GM10248 (cell line): Measurements from ENCODE around the gene AP1AR.
A peak's percentile ranks its signal among the peaks of the same experiment; 100 is the strongest.

Experiments
- CTCF ChIA-PET: fragments of 300-600 bp; sonication (Branson Sonifier 250); formaldehyde crosslinking; extraction: SDS; loops from one replicate; lab custom pipeline; 2021; ENCODE audit warnings: antibody characterized with exemption; lab: Yijun Ruan, JAX
- POLR2A ChIA-PET: fragments of 350-650 bp; sonication (Branson Sonifier 250); formaldehyde crosslinking; extraction: SDS; loops from one replicate; lab custom pipeline; 2020; ENCODE audit warnings: antibody characterized with exemption; lab: Yijun Ruan, JAX
- DNase-seq: peaks from one replicate; pipeline ENCODE4 v3.0.0; 2012; ENCODE audit errors: extremely low spot score
- CTCF ChIP-seq: IDR thresholded peaks from 2 replicates; pipeline ENCODE4 v1.5.1; 2012; ENCODE audit warnings: mild to moderate bottlenecking, low read depth; ENCODE audit errors: extremely low read depth, missing control alignments, control extremely low read depth

Gene AP1AR

GRCh38 chr4:112252234-112252633 is 20.6 kb downstream of the AP1AR start:
- ChIA-PET CTCF (interaction anchor here (3.0 kb wide), 1 partner anchor 15 kb away, joined by 16 read pairs; no protein-coding TSS in a partner anchor), POLR2A (no interaction called here)
- TF ChIP-seq CTCF = no peak
- no peak for DNase-seq

- DNase-seq = peak; percentile 35
- TF ChIP-seq CTCF = no peak
- ChIA-PET CTCF (no interaction called here), POLR2A (no interaction called here)
Measured at GRCh38 chr4:112253382-112254000, 21.9 kb downstream of the AP1AR start.

GRCh38 chr4:112257098-112257497 is 25.5 kb downstream of the AP1AR start:
- no peak for DNase-seq
- no peak for TF ChIP-seq CTCF
- ChIA-PET CTCF (interaction anchor here (0.7 to 1.7 kb wide), 7 partner anchors 10 to 157 kb away, joined by 3 to 7 read pairs (median 4); no protein-coding TSS in a partner anchor), POLR2A (no interaction called here)

- no peak for DNase-seq
- POLR2A ChIA-PET = no interaction called here
- CTCF ChIA-PET = interaction anchor here (0.9 to 2.9 kb wide), 13 partner anchors 9 to 256 kb away, joined by 3 to 15 read pairs (median 4); no protein-coding TSS in a partner anchor
- peak; percentile 48 for TF ChIP-seq CTCF
Measured at GRCh38 chr4:112266823-112267222, 35.2 kb downstream of the AP1AR start.

- ChIA-PET POLR2A (no interaction called here), CTCF (interaction anchor here (0.7 to 1.6 kb wide), 4 partner anchors 9 to 243 kb away, joined by 3 to 5 read pairs (median 3); no protein-coding TSS in a partner anchor)
- TF ChIP-seq CTCF = no peak
- DNase-seq = no peak
Measured at GRCh38 chr4:112270051-112270450, 38.5 kb downstream of the AP1AR start.

- no peak for TF ChIP-seq CTCF
- no peak for DNase-seq
- ChIA-PET POLR2A (interaction anchor here (1.2 kb wide), 1 partner anchor 9 kb away, joined by 5 read pairs; no protein-coding TSS in a partner anchor), CTCF (interaction anchor here (0.7 to 1.7 kb wide), 12 partner anchors 11 to 253 kb away, joined by 3 to 9 read pairs (median 4); partner anchors contain the start of gene TIFA)
Measured at GRCh38 chr4:112270640-112271421, 39.2 kb downstream of the AP1AR start.
